GM21526 (cell line): ENCODE results near the gene SLC43A1.
A peak's percentile ranks its signal among the peaks of the same experiment; 100 is the strongest.

Experiments
- ATAC-seq: cut with Tn5 transposase; IDR thresholded peaks from one replicate; pipeline ENCODE4 v1.9.1; 2021; ENCODE audit warnings: moderate library complexity; ENCODE audit not compliant: unreplicated experiment, low FRiP score

The SLC43A1 gene

DNA sequence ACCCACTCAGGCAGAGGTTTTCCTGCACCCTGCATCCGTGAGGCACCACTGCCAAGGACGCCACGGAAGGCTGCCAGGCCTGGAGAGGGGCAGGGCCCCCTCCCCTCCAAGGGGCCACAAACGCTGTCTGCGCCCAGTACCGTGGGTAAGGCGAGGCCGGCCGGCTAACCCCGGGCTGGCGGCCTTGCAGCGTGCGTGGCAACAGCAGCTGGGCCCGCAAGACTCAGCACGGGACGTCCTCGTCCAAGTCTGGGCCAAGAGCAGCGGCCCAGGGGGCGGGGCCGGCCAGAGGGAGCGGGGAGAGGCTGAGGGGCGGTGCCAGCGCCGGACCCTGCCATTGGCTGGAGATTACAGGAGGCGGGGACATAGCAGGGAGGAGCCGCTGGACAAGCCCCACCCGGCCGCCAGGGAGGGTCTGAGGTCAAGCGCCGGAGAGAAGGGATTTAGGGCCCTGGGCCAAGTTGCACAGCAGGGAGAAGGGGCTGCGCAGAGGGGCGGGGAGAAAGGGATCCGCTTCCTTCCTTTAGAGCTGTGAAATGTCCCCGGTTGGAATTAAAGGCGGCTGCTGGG is 16.0 kb downstream of the SLC43A1 start:
- ATAC-seq: no peak

GRCh38 chr11:57498540-57498939 is 17.0 kb downstream of the SLC43A1 start:
- ATAC-seq: no peak

DNA sequence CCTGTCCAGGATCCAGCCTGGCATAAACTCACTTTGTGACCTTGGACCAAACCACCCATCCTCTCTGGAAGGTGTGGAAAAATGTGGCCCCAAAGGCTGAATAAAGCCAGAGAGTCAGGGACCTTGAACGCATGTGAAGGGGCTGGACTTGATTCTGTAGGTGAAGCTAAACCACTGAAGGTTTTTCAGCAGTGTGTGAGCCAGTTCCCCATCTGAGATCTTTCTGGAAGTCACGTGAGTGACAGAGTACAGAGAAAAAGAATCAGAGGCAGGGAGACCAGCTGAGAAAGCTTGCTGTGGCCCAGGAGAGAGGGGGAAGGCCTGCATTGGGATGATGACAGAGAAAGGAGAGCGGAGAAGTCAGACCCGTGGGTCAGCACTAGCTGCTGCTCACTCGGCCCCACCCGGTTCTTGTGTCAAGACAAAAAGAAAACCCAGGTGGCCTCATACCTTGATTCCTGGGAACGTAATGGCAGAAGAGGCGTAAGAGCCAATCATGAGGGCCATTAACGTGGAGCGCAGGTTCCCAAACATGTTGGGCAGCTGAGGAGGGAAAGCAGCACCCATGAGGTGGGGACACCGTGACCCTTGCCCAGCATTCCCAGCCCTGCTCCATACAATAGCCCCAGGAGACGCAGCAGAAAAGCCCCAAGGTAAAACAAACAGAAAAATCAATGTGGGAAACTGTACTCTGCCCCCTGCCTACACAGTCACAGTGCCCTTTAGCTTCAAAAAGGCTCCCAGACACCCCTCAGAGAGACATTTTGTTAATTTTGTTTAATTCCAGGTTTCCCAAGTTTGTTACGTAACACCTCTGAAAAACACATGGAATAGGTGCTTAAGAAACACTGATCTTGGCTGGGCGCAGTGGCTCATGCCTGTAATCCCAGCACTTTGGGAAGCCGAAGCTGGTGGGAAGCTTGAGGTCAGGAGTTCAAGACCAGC is 17.9 kb downstream of the SLC43A1 start:
- no peak for ATAC-seq

GRCh38 chr11:57496109-57496820 is 19.2 kb downstream of the SLC43A1 start:
- no peak for ATAC-seq

- ATAC-seq: peak; percentile 68
Measured at GRCh38 chr11:57493507-57494503, 21.7 kb downstream of the SLC43A1 start.

DNA sequence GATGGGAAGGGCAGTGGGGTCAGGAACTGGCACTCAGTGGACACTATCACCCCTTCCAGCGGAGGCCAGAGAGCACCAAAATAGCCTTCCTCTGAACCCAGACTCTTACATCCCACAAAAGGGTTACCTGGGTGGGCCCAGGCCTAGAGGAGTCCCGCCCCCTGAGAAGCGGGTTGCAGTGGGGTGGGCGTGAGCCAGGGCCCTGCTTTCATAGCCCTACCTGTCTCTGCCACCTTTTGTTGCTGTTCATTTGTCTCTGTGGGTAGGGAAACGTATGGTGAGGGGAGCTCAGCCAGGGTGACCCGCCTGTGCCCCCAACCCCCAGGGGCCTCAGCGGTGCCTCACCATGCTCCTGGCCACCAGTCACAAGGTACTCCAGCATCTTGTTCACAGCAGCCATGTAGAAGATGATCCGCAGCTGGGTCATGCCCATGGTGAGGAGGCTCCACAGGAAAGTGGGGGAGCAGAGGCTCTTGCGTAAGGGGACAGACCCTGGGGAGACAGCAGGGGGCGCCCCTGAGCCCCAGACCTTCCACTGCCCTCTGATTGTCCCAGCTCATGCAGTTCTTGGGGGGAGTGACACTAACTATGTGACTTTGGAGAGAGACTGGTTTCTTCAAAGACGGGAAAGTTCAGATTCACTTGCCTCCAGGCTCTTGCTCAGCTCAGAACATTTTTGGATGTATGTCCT is 24.0 kb downstream of the SLC43A1 start:
- no peak for ATAC-seq

GRCh38 chr11:57490456-57491248 is 24.9 kb downstream of the SLC43A1 start:
- ATAC-seq: no peak

- ATAC-seq: no peak
Measured at GRCh38 chr11:57487920-57488659, 27.4 kb downstream of the SLC43A1 start.

DNA sequence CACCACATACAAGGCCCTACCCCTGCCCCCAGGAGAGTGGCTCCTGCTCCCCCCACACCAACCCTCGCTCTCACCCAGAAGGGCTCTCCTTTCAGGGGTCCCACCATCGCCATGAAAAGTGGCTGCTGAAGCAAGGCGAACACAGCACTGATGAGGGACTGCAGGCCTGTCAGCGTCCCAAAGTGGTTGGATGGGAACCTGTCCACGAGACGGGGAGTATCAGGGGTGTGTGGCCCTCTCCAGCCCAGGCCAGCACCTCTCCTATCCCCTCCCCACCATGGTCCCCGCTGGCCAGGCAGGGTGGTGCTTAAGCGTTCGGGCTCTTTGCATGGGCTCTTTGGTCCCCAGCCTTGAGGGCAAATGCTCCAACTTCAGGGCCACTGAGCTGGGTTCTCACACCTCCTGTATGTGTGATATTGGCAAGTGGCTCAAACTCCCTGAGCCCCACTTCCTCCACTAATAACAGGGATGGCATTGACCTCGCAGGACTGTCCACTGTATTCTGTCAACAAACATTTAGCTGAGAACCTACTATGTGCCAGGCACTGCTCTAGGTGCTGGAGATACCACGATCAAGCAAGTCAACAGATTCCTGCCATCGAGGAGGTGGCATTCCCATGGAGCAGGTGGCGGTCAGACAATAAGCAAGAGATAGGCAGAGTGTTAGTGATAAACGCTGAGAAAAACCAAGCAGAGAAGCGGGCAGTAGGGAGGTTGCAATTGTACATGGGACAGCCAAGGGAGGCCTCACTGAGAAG is 28.3 kb downstream of the SLC43A1 start:
- ATAC-seq: no peak

- no peak for ATAC-seq
Measured at GRCh38 chr11:57485217-57485990, 30.1 kb downstream of the SLC43A1 start.

GRCh38 chr11:57484141-57484710 is 31.3 kb downstream of the SLC43A1 start:
- peak; percentile 58 for ATAC-seq

- no peak for ATAC-seq
Measured at GRCh38 chr11:57483562-57483918, 32.0 kb downstream of the SLC43A1 start.

- ATAC-seq: no peak
Measured at GRCh38 chr11:57482782-57483561, 32.5 kb downstream of the SLC43A1 start.

GRCh38 chr11:57481915-57482781 is 33.4 kb downstream of the SLC43A1 start:
- no peak for ATAC-seq

- no peak for ATAC-seq
Measured at GRCh38 chr11:57481315-57481714, 34.2 kb downstream of the SLC43A1 start.
